A673 (cell line): Measurements from ENCODE around the gene MRPL10. TPM values are rescaled to one million over a fixed set of nuclear protein-coding genes. Genes with fewer than 3 reads are reported as not detected.

Experiments
- BruUV-seq: library from RNA; stranded (reverse); fragments of 400-500 nt; replicated peaks from 2 replicates; lab custom pipeline; 2021; lab: Mats Ljungman, UMichigan
- CTCF ChIA-PET: fragments of 300-600 bp; sonication (Branson Sonifier 250); formaldehyde crosslinking; loops from one replicate; lab custom pipeline; 2022; ENCODE audit warnings: antibody characterized with exemption; lab: Charles Lee
- POLR2A ChIA-PET: fragments of 300-600 bp; sonication (Branson Sonifier 250); formaldehyde crosslinking; loops from one replicate; lab custom pipeline; 2022; ENCODE audit warnings: antibody characterized with exemption; ENCODE audit not compliant: low non-redundant PET; lab: Charles Lee
- DNase-seq: peaks from one replicate; pipeline ENCODE4 v3.0.0-alpha.2; 2015; ENCODE audit warnings: low spot score
- H3K27ac ChIP-seq: fragments of 200-600 bp; sonication (generic); 2 replicates; pipeline ENCODE4 v1.5.1; 2016; ENCODE audit warnings: mixed run types, low read depth, mild to moderate bottlenecking, mixed read lengths, antibody characterized with exemption, low read length; ENCODE audit not compliant: poor library complexity, severe bottlenecking
- H3K27me3 ChIP-seq: fragments of 200-600 bp; sonication (generic); replicated peaks from 2 replicates; pipeline ENCODE4 v1.6.1; 2017; ENCODE audit warnings: mixed run types, low read depth, mild to moderate bottlenecking, mixed read lengths, antibody characterized with exemption, low read length; ENCODE audit not compliant: insufficient read depth, poor library complexity
- H3K36me3 ChIP-seq: fragments of 200-600 bp; sonication (generic); 2 replicates; pipeline ENCODE4 v1.6.1; 2016; ENCODE audit warnings: mixed run types, mild to moderate bottlenecking, mixed read lengths, antibody characterized with exemption, low read length; ENCODE audit not compliant: insufficient read depth, poor library complexity, severe bottlenecking
- H3K4me1 ChIP-seq: fragments of 200-600 bp; sonication (generic); 2 replicates; pipeline ENCODE4 v1.6.1; 2017; ENCODE audit warnings: mixed run types, mild to moderate bottlenecking, mixed read lengths, antibody characterized with exemption, low read length; ENCODE audit not compliant: insufficient read depth, poor library complexity, severe bottlenecking
- H3K4me3 ChIP-seq: fragments of 200-600 bp; sonication (generic); 2 replicates; pipeline ENCODE4 v1.5.1; 2016; ENCODE audit warnings: low read depth, mixed run types, mild to moderate bottlenecking, mixed read lengths, low read length; ENCODE audit not compliant: poor library complexity, severe bottlenecking
- H3K9me3 ChIP-seq: fragments of 200-600 bp; sonication (generic); 2 replicates; pipeline ENCODE4 v1.6.1; 2016; ENCODE audit warnings: mixed run types, low read depth, mild to moderate bottlenecking, mixed read lengths, antibody characterized with exemption, low read length; ENCODE audit not compliant: poor library complexity, severe bottlenecking
- CTCF ChIP-seq: fragments of 300-800, 200-600 bp; sonication (generic); conservative IDR thresholded peaks from 2 replicates; pipeline ENCODE4 v1.5.1; 2017; ENCODE audit warnings: low read depth, mild to moderate bottlenecking, antibody characterized with exemption, low read length, moderate library complexity, mixed read lengths
- EZH2 ChIP-seq: fragments of 200-600 bp; sonication (generic); IDR thresholded peaks from 2 replicates; pipeline ENCODE4 v1.6.1; 2017; ENCODE audit warnings: borderline replicate concordance, low read depth, mild to moderate bottlenecking, mixed read lengths, antibody characterized with exemption, low read length; ENCODE audit not compliant: poor library complexity, severe bottlenecking
- intact Hi-C: fragments of 100-400 bp; cut with micrococcal nuclease; formaldehyde crosslinking; loops from one replicate; pipeline ENCODE4 v1.10.0; 2022; ENCODE audit not compliant: unreplicated experiment
- total RNA-seq: library from RNA; stranded (reverse); gene quantifications from 2 replicates; pipeline ENCODE4 v1.2.3, GENCODE V29; 2021

MRPL10 gene
- total RNA-seq, 1 experiment from 2014 or later, result 30.5 TPM

GRCh38 chr17:47875011-47875985 lies 44.0 kb upstream of the MRPL10 start:
- intact Hi-C loops, result no loop called here
- Histone ChIP-seq H3K27ac (no peak overlapping the region), H3K9me3 (no peaks in the 10 kb centered on the region), H3K27me3 (peaks cover 3% of the 10 kb centered on the region), H3K36me3 (no peaks in the 10 kb centered on the region), H3K4me1 (no peaks in the 10 kb centered on the region), H3K4me3 (no peak overlapping the region)
- BruUV-seq, result no TSS peak
- CTCF ChIA-PET, result no interaction called here
- POLR2A ChIA-PET, result no interaction called here
- TF ChIP-seq EZH2, result no peak
- TF ChIP-seq CTCF, result no peak
- no peak for DNase-seq

GRCh38 chr17:47873200-47874090 lies 42.1 kb upstream of the MRPL10 start:
- no TSS peak for BruUV-seq
- no peak for DNase-seq
- intact Hi-C loops, result no loop called here
- CTCF ChIA-PET, result no interaction called here
- POLR2A ChIA-PET, result no interaction called here
- Histone ChIP-seq H3K27ac (no peak overlapping the region), H3K4me1 (no peaks in the 10 kb centered on the region), H3K27me3 (peaks cover 3% of the 10 kb centered on the region), H3K36me3 (no peaks in the 10 kb centered on the region), H3K9me3 (no peaks in the 10 kb centered on the region), H3K4me3 (no peak overlapping the region)
- no peak for TF ChIP-seq EZH2
- TF ChIP-seq CTCF, result no peak

GRCh38 chr17:47872651-47873161 lies 41.4 kb upstream of the MRPL10 start:
- no peak for TF ChIP-seq CTCF
- no peak for TF ChIP-seq EZH2
- Histone ChIP-seq H3K27ac (no peak overlapping the region), H3K9me3 (no peaks in the 10 kb centered on the region), H3K4me1 (no peaks in the 10 kb centered on the region), H3K27me3 (peaks cover 3% of the 10 kb centered on the region), H3K36me3 (no peaks in the 10 kb centered on the region), H3K4me3 (no peak overlapping the region)
- no peak for DNase-seq
- ChIA-PET POLR2A (no interaction called here), CTCF (no interaction called here)
- intact Hi-C loops, result no loop called here
- no TSS peak for BruUV-seq
